Osteoblast (primary cell): ENCODE results near the gene RAD21L1. TPM values are rescaled to one million over a fixed set of nuclear protein-coding genes. Genes with fewer than 3 reads are reported as not detected.

Experiments
- DNase-seq: peaks from one replicate; pipeline ENCODE4 v3.0.0; 2011; ENCODE audit warnings: low spot score, mixed read lengths; ENCODE audit not compliant: insufficient read length; ENCODE audit errors: missing footprints
- H2AFZ ChIP-seq: 2 replicates; pipeline ENCODE4 v1.6.0; 2011; ENCODE audit warnings: mild to moderate bottlenecking, low read length
- H3K27ac ChIP-seq: 2 replicates; pipeline ENCODE4 v1.5.1; 2011; ENCODE audit warnings: mild to moderate bottlenecking, low read depth, low read length, moderate library complexity
- H3K27me3 ChIP-seq: 2 replicates; pipeline ENCODE4 v1.6.0; 2012; ENCODE audit warnings: mild to moderate bottlenecking, control low read depth, inconsistent platforms, low read length, moderate library complexity; ENCODE audit not compliant: insufficient read depth
- H3K36me3 ChIP-seq: 2 replicates; pipeline ENCODE4 v1.5.1; 2011; ENCODE audit warnings: mild to moderate bottlenecking, low read length, control low read depth, moderate library complexity; ENCODE audit not compliant: insufficient read depth
- H3K4me1 ChIP-seq: 2 replicates; pipeline ENCODE4 v1.5.1; 2011; ENCODE audit warnings: mild to moderate bottlenecking, low read length, control low read depth, moderate library complexity; ENCODE audit not compliant: insufficient read depth
- H3K4me2 ChIP-seq: 2 replicates; pipeline ENCODE4 v1.6.0; 2011; ENCODE audit warnings: mild to moderate bottlenecking, low read length; ENCODE audit not compliant: insufficient read depth
- H3K4me3 ChIP-seq: fragments of 200-600 bp; sonication (generic); 3 replicates; pipeline ENCODE4 v1.5.1; 2012; ENCODE audit warnings: mild to moderate bottlenecking, low read length, inconsistent platforms; ENCODE audit not compliant: insufficient read depth
- H3K79me2 ChIP-seq: 2 replicates; pipeline ENCODE4 v1.6.0; 2012; ENCODE audit warnings: mild to moderate bottlenecking, low read length, control low read depth, inconsistent platforms; ENCODE audit not compliant: insufficient read depth
- H3K9me3 ChIP-seq: 2 replicates; pipeline ENCODE4 v1.5.1; 2011; ENCODE audit warnings: low read depth, low read length, control low read depth
- H4K20me1 ChIP-seq: 2 replicates; pipeline ENCODE4 v1.6.0; 2012; ENCODE audit warnings: mild to moderate bottlenecking, low read length, control low read depth; ENCODE audit not compliant: insufficient read depth
- total RNA-seq: library from RNA; depleted of rRNA; stranded (reverse); fragments of >200 nt; gene quantifications from 2 replicates; pipeline ENCODE4 v1.2.3, GENCODE V29; 2012
- TF ChIP-seq, protein P1 (sequence below): IDR thresholded peaks from 2 replicates; pipeline ENCODE4 v1.5.1; 2011; ENCODE audit warnings: mild to moderate bottlenecking, low read depth, low read length, moderate library complexity; ENCODE audit errors: extremely low read depth

Gene RAD21L1
- total RNA-seq, 1 donor: not detected

DNA sequence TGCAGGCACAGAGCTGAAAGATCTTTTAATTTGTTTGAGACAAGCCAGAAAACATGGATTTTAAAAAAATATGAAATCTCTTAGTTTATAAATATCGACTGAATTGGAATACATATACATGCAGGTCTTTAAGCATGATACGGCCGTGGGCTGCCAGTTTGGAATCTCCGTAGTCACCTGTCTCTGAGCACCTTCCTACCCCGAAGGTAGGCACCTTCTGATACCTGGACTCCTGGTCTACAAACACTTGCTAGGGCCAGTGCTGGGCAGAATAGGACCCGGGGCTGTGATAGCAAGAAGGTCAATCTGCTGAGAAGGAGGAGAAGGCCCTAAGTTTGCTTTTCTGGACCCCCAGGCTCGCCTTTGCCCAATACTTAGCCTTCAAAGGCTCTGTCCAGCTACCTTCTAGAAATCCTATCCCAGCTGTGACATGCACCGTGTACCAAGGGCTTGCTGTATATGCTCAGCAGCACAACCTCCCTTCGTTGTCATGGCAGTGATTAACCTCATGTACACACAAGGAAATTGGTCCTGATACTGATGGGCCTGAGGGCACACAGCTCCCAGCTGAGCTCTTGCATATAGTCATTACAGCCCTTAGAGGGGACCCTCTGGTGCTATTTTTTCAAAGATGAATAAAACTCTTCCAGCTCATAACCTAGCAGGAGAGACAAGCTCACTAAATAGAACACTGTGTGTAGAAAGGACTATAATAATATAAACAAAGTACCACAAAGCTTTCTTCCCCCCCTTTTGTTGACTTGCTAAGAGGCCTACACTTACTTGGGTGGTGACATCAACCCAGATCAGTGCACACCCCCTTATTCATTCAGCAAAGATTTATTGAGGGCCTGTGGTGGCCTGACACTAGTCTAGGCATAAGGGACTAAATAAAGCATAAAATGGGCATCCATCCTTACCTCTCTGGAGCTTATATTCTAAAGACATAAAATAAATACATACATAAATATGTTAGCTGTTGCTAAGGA, 58.0 kb downstream of the RAD21L1 start:
- Histone ChIP-seq H3K27me3 (no peaks in the 10 kb centered on the region), H3K27ac (no peak overlapping the region), H3K4me2 (no peak overlapping the region), H2AFZ (no peak overlapping the region), H3K9me3 (no peaks in the 10 kb centered on the region), H3K4me1 (peaks cover 4% of the 10 kb centered on the region), H4K20me1 (peaks cover 39% of the 10 kb centered on the region), H3K4me3 (no peak overlapping the region), H3K36me3 (no peaks in the 10 kb centered on the region), H3K79me2 (no peaks in the 10 kb centered on the region)
- TF ChIP-seq, protein P1, sequence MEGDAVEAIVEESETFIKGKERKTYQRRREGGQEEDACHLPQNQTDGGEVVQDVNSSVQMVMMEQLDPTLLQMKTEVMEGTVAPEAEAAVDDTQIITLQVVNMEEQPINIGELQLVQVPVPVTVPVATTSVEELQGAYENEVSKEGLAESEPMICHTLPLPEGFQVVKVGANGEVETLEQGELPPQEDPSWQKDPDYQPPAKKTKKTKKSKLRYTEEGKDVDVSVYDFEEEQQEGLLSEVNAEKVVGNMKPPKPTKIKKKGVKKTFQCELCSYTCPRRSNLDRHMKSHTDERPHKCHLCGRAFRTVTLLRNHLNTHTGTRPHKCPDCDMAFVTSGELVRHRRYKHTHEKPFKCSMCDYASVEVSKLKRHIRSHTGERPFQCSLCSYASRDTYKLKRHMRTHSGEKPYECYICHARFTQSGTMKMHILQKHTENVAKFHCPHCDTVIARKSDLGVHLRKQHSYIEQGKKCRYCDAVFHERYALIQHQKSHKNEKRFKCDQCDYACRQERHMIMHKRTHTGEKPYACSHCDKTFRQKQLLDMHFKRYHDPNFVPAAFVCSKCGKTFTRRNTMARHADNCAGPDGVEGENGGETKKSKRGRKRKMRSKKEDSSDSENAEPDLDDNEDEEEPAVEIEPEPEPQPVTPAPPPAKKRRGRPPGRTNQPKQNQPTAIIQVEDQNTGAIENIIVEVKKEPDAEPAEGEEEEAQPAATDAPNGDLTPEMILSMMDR: no peak
- DNase-seq: no peak

DNA sequence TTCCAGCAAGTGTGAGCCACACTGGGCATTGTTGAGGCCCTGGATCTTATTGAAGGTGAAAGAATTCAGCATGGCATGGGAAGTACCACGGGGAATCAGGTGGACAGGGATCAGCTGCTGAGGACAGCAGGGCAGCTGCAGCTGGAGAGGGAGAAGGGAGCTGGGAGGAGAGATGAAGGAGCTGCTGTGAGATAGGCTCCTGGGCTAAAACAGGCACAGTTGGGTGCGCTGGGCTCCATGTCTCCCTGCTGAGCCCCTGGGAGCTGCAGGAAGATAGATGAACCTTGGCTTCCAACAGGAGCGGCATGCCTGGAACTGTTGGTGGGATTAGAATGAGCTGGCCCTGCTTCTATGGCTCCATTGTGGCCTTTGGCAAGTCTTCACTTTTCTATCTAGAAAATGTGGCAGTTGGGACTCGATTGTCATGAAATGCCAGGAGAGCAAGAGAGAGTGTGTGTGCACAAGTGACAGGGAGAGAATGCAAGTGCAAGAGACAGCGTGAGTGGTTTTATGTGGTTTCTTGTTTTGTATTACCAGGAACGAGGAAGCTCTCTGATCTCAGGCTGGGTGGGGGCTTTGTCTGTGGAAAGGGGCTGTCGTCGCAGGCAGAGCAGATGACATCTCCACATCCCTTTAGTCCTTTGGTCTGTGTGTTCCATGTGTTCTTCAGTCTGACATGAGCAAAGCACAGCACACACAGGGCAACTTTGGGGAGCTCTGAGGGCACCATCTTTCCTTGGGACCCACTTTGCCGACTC, 60.6 kb downstream of the RAD21L1 start:
- DNase-seq: no peak
- Histone ChIP-seq H3K27me3 (no peaks in the 10 kb centered on the region), H3K9me3 (no peaks in the 10 kb centered on the region), H2AFZ (no peak overlapping the region), H3K36me3 (no peaks in the 10 kb centered on the region), H3K4me2 (no peak overlapping the region), H3K79me2 (no peaks in the 10 kb centered on the region), H3K4me3 (no peak overlapping the region), H3K4me1 (no peaks in the 10 kb centered on the region), H4K20me1 (peaks cover 38% of the 10 kb centered on the region), H3K27ac (no peak overlapping the region)
- TF ChIP-seq, protein P1: no peak

DNA sequence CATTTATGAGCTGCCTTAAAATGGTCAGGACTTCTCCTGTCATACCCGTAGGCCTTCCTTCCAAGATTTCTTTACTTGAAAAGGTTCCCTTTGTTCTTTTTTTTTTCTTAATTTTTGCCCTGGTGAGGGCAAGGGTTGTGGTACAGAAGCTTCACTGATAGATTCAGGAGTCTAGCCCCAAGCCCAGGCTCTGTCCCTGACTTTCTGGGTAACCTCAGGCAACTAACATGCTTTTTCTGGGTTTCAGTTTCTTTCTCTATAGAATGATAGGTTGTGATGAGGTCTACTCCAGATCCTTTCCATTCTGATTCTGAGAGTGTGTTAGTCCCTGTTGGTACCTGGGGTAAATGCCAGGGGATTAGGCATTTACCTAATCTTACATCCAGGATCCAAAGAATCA, 61.5 kb downstream of the RAD21L1 start:
- Histone ChIP-seq H3K4me1 (no peaks in the 10 kb centered on the region), H3K4me3 (no peak overlapping the region), H3K4me2 (no peak overlapping the region), H4K20me1 (peaks cover 42% of the 10 kb centered on the region), H2AFZ (no peak overlapping the region), H3K27me3 (no peaks in the 10 kb centered on the region), H3K27ac (no peak overlapping the region), H3K79me2 (no peaks in the 10 kb centered on the region), H3K9me3 (no peaks in the 10 kb centered on the region), H3K36me3 (no peaks in the 10 kb centered on the region)
- TF ChIP-seq, protein P1: no peak
- DNase-seq: no peak
